Measurements from ENCODE around the gene JMJD4.

Gene JMJD4

DNA sequence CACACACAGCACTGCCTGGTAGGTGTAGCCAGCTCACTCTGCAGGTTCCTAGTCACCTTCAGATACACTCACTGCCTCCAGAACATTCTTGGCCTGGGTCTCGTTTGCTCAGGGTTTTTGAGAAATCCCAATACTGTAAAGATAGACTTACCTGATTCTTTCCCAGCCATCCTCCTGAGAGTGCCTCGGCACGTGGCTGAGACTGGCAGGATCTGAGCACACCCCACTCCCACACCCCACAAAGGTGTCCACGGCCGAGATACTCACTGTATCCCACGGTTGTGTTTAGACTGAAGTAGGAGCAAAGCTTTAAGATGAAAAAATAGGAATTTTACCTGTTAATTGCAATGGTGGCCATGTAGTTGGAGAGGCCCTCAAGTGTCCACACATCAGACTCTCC, 33.5 kb upstream of the JMJD4 start:
- DNase-seq, result no peak

DNA sequence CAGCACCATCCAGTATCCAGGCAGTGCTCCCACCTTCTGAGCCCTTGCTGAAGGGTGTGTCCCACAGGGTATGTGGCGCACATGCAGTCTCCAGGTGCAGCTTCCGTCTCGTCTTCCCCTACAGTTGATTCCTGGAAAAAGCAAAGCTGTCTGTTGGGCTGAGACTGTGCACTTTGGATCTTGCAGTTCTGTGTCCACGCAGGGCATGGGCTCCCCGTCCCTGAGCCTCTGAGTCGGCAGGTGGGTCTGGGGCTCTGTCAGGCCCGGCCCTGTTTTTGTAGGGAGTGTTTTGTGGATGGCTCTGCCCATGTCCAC, 33.0 kb upstream of the JMJD4 start:
- DNase-seq, result no peak

DNA sequence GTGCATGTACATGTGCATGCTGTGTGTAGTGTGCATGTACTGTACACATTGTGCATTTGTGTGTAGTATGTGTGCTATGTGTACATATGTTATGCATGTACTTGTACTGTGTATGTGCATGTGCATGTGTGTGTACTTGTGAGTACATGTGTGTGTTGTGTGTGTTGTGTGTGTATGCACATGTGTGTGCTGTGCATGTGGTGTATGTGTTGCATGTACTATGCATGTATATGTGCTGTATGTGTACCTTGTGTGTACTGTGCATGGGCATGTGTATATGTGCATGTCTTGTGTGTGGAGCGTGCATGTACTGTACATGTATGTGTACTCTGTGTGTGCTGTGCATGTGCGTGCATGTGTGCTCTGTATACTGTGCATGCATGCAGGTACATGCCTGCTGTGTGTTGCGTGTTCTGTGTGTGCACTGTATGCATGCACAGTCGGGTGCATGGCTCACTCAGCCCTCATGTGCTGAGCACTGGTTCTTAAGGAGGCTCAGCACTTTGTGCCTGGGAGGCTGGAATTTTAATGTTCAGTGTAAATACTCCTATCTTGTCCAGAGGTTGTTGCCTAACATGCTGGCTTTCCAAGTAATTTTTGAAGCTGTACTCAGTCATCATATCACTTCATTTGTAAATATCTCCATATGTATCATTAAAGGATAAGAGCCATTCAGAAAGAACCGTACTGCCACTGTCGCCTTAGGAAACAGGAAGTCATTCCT, 32.5 kb upstream of the JMJD4 start:
- no peak for DNase-seq

DNA sequence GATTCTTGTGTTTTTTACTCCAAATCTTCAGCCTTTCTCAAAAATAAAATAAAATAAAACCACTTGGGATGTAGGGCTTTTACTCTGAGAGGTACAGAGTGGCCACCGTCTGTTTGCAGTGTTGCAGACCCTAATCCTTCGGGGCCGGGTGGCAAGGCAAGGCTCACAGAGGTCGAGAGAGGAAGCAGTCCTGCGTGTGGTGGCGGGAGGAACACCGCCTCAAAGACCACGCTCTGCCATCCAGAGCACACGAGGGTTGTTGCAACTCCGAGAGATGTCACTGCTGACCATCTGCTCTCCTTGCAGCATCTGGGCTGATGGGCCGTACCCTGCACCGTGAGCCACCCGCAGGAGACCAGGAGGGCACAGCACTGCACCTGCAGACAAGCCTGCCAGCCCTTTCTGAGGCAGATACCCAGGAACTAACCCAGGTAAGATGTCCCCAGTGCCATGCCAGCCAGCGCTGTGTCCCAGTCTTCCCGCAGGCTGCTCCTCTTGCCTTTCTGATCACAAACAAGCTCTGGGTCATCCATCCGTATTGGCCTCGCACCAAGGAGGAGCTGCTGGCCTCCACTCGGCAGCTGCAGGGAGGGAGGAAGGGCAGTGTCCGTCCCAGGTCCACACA, 31.7 kb upstream of the JMJD4 start:
- DNase-seq, result no peak

DNA sequence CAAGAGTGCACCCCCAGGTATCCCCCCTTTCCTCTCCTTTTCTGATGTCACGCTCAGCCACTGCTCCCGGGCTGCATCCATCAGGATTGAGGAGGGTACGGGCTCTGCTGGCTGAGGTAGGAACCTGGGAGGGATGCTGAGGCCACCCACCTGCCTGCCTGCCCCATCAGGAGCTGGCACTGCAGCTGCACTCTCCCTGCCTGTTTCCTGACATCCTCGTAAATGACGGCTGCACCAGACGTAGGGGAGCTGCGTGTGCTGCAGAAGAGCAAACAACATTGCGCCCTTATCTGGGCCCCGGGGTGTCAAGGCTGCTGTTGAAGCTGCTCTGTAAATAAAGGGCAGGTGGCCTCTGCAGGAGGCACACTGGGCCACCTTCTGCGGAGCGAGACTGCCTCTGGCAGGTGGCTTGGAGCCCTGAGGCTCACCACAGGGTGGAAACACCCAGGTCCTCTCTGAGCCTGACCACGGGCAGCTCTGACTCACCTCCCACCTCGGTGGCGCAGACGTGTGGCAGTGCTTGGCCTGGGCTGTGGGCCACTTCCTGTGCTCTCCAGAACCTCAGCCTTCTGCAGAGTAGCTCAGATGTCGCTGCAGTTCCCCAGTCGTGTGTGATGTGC, 31.0 kb upstream of the JMJD4 start:
- no peak for DNase-seq

DNA sequence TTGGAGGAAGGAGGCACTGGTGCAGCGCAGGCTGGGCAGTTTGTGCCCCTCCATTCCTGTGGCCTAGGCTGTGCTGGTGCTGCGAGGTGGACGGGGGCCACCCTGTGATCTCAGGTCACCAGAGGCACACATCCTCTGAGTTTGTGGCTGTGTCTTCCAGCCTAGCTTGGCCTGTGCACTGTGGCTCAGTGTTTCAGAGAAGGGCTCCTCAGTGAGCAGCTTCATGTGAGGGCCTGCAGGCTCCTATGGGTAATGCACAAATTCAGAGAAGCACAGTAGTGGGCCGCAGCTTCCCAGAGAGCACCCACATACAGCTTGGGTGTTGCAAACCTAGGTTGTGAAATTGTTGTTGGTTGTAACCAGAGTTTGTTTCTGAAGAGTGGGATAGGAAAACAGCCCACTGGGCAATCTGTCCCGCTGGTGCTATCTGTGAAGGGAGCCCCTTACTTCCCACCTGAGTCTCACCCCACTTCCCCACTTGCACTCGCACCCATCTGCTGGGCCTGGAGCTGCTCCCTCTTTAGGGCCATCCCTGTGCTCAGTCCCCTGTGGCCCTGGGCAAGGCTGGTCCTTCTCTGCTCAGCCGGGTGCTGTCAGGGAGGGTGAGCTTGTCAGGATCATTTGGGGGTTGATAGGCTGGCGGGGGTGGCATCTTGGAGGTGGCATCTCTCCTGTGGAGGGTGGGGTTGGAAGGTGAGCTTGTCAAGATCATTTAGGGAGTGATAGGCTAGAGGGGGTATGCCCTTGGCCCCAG, 30.3 kb upstream of the JMJD4 start:
- DNase-seq, result no peak

DNA sequence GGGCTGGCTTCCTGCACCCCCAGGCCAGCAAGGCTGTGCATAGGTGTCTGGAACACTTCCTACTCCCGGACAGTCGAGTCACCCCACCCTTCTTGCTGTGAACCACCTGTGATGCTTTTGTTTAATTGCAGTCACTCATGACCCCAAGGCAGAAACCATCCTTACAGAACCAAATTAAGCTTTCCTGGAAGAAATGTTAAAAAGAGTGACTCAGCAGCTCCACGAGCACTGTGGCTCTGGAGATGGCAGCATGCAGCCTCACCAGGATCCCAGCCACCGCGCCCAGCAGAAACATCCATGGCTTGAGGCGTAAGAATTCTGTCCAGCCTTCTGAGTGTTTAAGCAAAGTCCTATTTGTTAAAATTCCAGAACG, 28.9 kb upstream of the JMJD4 start:
- DNase-seq, result peak; percentile 48

DNA sequence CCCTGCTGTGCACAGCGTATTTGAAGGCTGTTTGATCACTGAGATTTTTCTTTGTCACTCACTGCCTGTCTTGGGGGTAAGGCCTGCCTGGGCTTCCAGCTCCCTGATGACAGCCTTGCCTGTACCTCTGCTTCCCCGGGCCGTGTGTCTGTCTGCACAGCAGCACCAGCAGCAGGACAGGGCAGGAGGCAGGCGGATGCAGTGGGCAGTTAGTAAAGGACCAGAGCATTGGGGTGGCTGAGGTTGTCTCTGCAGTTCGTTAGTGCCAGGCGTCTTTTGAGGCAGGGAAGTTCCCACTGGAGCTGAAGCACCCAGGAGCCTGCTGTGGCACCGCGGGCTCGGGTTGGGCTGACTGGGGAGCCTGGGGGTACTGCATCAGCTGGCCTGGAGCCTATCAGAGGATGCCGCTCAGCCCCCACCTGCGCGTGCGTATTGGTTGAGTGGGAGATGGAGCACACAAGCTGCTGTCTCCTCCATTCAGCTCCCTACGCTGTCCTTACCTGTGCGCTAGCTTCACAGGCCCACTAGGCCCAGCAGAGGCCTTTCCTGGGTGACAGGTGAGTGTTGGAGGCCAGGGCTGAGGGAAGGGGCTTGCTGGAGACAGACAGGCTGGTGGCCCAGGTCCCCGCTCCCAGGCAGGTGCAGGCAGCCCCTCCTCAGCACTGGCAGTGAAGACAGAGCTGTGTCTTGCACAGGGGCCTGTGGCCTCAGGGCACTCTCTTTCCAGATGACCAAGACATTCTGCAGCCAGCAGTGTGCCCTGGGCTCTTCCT, 28.3 kb upstream of the JMJD4 start:
- DNase-seq, result no peak

DNA sequence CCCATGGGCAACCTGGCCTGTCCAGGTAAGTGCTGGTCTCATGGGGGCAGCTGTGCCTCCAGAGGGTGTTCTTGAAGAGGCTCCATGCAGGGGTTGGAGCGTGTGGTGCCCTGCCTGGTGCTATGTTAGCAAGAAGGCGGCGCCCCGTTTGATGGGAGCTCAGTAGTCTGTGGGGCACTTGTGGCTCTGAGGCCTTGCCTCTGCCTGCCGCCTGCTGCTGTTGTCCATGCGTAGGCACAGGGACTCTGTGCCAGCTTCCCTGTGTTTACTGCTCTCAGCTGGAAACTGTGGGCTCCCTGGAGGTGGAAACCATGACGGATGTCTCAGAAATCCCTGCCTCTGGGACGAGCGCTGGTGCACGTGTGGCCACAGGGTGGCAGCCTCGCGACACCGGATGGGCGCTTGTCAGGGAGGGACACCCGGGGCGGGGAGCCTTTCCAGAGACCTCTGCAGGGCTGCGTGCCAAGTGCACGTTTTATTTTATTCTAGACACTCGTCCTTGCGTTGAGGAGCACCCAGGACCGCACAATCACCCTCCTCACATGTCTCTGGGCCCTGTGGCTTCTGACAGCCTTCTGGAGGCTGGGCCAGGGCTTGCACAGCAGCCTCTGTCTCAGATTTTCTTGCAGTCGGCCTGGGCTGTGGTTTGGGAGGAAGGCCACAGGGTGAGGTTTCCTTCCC, 27.3 kb upstream of the JMJD4 start:
- DNase-seq, result peak; percentile 82

DNA sequence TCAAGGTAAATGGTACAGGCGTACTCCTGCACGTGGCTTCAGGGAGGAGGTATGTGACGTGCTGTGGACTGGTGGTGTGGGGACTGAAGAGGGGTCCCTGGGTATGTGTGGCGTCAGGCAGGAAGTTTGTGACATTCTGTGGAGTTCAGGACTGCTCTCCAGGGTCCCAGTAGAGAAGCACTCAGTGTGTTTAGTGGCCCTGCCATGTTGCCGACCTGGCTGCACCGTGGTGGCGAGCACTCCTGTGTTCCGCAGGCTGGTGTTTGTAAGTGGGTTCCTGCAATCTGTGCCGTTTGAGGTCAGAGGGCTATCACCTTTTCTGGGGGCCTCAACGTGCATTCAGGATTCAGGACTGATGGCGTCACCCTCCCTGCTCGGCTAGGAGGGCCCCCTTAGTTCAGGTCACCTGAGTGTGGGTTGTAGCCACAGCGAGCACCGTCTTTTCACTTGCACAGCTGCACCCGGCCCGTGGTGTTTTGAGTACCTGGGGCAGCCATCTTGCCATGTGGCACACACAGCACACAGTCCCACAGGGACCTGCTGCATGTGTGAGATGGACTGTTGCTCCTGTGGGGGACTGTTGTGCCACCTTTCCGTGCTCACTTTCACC, 26.6 kb upstream of the JMJD4 start:
- DNase-seq, result no peak

DNA sequence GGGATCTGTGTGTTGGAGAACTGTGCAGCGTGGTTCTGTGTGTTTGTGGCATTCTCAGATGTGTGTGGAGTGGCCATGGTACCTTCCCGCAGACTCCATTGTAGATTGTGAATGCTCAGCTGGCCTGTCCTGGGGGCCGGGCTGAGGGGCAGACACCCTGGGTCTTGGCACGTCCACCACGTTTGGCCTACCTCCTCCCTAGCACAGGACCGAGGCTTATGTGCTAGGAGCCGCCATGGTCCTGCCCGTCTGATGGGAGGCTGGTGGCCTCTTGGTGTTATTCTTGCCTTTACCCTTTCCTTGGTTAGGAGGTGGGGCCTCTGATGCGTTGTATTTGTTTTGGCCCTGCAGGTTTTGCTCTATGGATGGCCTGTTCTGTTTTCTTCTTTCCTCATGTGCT, 25.3 kb upstream of the JMJD4 start:
- DNase-seq, result no peak

DNA sequence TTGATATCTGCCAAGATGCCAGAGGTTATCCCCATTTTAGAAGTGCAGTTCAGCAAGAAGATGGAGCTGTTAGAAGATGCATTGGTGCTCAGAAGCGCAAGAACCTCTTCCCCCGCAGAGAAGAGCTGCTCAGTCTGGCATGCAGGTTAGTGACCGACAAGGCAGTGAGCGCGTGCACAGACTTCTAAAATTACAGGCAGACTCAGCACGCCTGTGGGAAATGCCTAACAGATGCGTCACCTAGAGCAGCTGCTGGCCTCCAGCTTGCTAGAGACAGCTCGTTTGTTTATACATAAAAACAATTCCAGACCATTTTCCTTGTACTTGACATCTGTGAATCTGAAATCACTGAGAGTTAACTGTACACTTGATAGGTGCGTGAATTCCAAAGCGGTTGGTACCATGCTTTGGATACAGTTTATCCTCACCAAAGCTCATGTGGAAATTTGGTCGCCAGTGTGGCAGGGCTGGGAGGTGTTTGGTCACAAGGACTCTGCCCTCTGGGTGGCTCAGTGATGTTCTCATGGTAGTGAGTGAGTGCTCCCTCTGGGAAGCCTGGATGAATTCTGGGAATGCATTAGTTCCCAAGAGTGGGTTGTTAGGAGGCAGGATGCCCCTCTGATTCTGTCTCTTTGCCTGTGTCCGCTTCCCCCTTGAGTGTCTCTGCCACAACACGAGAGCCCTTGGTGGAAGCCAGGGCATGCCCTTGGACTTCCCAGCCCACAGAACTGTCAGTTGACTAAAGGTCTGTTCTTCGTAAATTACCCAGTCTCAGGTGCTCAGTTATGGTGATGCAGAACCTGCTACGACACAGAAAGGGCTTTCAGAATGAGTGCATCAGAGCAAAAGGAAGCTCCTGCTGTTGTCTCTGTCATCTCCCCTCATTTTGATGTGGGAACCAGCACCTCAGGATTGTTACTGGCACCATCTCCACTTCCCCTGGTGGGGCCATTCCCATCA, 24.5 kb upstream of the JMJD4 start:
- peak; percentile 97 for DNase-seq

DNA sequence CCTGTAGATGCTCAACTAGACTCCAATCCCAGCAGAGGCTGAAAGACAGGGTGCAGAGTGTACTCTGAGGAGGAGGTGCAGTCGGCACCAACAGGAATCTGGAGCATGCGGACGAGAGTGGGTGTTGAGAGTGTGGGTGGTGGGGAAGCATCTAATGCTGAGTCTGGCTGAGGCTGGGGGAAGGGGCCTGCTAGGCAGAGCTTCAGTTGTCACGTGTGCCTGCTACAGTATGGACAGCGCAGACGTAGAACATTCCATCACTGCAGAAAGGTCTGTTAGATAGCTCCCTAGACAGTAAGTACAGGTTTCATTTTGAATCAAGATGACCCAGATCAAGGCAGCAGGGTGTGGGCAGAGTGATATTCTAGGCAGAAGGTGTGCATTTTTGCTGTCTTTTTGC, 23.3 kb upstream of the JMJD4 start:
- no peak for DNase-seq

DNA sequence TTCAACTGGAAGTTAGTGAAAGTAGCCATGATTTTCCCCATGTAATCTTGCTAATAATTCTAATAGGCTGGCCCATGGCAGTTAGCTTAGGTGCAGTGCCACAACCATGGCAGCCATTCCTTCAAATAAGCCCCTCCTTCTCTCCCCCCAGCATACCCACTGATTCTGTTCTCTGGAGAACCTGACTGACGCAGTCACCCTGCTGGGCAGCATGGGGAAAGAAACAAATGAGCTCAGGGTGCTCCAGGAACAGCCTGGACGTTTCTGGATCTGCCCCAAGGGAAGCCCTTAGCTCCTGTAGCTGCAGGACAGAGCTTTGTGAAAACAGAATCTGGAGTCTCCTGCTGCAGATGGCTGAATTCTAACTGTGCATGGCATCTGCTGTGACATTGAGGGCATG, 22.7 kb upstream of the JMJD4 start:
- DNase-seq, result no peak

DNA sequence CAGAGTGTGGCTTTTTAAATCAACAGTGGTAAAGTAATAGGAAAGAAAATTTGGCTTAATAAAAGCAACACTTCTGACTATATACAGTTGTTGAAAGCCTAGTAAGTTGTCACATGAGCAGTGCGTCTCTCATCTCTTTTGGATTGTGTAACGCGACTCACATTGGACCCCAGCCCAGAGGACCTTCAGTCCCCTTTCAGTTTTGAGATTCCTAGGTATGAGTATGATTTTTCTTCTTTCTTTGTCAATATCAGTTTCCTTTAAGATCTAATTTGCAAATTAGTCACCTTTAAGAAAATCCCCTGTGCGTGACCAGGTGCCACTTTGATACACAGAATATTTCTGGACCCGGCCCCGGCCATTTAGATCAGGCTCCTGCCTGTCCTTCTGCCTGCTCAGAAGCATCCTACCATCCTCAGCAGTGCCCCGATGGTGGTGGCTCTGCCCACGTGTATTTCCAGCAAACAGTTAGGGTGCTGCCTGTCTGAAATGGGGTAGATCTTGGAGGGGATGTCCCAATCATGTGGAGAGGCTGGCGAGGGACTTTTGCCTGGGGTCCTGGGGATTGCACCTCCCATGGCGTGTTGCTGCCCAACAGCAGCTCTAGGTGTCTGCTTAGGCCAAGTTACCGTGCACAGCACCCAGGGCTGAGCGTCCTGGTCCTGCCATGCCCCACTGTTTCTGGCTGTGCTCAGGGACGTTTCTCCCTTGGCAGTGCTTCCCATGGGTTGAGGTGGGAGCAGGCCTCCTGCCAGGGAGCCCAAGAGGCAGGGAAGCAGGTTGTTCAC, 21.3 kb upstream of the JMJD4 start:
- no peak for DNase-seq

DNA sequence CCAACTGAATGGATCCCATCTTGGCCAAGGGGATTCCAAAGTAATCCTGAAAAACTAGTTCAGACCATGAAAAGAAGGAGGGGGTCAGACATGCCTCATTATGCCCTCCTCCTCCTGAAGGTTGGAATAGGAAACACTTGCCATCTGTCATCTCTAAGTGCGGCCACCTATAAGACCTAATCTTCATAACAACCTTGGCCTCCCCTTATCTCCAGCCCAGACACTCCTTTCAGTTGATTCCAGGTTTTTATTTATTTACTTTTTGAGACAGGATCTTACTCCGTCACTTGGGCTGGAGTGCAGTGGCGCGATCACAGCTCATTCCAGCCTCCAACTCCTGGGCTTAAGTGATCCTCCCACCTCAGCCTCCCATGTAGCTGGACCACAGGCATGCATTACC, 19.9 kb upstream of the JMJD4 start:
- no peak for DNase-seq

DNA sequence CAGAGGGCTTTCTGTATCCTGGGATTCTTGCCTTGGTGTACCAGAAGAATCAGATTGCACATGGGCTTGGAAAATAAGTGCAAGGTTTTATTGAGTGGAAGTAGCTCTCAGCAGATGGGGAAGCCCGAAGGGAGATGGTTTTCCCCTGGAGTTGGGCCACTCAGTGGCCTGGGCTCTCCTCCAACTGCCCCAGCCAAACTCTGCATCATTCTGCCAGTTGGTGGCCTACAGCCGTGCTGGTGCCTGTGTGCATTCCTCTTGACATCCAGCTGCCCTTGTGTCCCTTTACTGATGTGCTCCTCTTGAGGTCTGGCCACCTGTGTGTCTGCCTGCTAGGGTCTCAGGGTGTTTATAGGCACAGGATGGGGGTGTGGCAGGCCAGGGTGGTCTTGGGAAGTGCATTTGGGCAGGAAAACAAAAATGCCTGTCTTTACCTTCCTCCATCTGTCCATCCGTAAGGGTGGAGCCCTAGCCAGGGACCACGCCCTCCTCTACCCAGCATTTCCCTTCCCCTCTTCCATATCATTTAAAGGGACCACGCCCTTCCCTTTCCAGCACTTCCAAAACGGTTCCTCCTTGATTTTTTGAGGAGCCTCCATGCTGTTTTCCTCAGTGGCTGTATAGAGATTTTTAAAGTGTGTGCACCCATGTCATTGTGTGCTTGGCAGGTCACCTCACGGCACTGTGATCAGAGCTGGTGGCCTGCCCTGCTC, 19.1 kb upstream of the JMJD4 start:
- no peak for DNase-seq

DNA sequence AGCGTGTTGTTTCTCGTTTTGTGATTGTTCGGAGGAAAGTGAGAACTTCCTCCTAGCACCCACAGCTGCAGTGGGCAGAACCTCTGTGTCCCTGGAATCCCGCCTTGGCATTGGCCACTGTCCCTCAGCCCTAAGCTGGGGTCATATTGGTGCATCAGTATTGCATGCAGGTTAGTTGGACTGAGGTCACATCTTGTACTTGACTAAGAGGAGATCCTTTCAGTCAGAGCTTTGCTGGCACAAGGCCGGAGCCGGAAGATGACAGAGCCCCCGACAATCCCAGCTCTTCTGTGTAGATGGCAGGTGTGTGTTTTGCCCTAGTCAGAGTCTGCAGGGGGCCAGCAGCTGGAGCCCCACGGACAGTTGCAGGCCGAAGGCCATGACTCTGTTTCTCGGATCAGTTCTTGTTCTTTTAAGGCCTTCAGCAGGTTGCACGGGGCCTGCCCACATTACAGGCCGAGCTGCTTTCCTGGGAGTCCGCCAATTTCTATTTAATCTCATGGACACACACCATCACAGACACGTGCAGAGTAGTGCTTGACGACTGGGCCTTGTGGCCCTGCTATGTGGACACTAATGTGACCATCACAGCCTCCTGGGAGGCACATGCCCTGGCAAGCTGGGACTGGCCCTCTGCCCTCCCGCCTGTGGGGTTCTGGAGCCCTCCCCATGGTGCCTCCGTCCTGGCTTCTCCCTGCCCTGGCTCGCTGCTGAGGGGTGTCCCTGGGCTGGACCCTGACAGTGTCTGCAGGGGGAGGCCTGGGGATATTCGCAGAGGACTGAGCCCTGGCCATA, 15.0 kb upstream of the JMJD4 start:
- no peak for DNase-seq

Data from fibroblast of skin of back (primary cell).